ENCODE results near the gene TSPAN18. TPM values are rescaled to one million over a fixed set of nuclear protein-coding genes. Genes with fewer than 3 reads are reported as not detected.

Gene TSPAN18
- total RNA-seq, 4 donors from 2014 or later, result 3.6 to 12.4 (median 8.2) TPM

- TF ChIP-seq POLR2A (IDR thresholded peaks at IDR 0.05), result no peak
- no peak for TF ChIP-seq CTCF (IDR thresholded peaks at IDR 0.05)
- DNase-seq, result no peak
- 87 to 91% methylated on average over 5 of the region's 5 CpGs for WGBS, 2 donors
- no peaks in the 10 kb centered on the region for H3K36me3 ChIP-seq
- peaks cover 0 to 16% of the 10 kb centered on the region in 2 donors for H3K4me1 ChIP-seq
- no peak overlapping the region for H3K27ac ChIP-seq
- no peaks in the 10 kb centered on the region for H3K27me3 ChIP-seq
- no peaks in the 10 kb centered on the region for H3K9me3 ChIP-seq
- intact Hi-C loops (cut with DNase I), result no loop called here
- H3K4me3 ChIP-seq (replicated peaks in 1 of 3), result no peak overlapping the region
Measured at GRCh38 chr11:44747836-44748235, 21.1 kb downstream of the TSPAN18 start.

GRCh38 chr11:44748606-44749005 lies 21.8 kb downstream of the TSPAN18 start:
- no peaks in the 10 kb centered on the region for H3K27me3 ChIP-seq
- peaks cover 5 to 19% of the 10 kb centered on the region in 2 donors for H3K4me1 ChIP-seq
- intact Hi-C loops (cut with DNase I), result no loop called here
- no peak overlapping the region for H3K4me3 ChIP-seq (replicated peaks in 1 of 3)
- H3K27ac ChIP-seq, result no peak overlapping the region
- WGBS, 2 donors, result 83 to 86% methylated on average over 8 of the region's 8 CpGs
- TF ChIP-seq CTCF (IDR thresholded peaks at IDR 0.05) (no peak), POLR2A (IDR thresholded peaks at IDR 0.05) (no peak)
- H3K9me3 ChIP-seq, result no peaks in the 10 kb centered on the region
- no peak for DNase-seq
- H3K36me3 ChIP-seq, result no peaks in the 10 kb centered on the region

GRCh38 chr11:44749189-44749588 lies 22.4 kb downstream of the TSPAN18 start:
- peaks cover 10 to 21% of the 10 kb centered on the region in 2 donors for H3K4me1 ChIP-seq
- H3K27ac ChIP-seq, result no peak overlapping the region

GRCh38 chr11:44750551-44751465 lies 24.0 kb downstream of the TSPAN18 start:
- no peaks in the 10 kb centered on the region for H3K9me3 ChIP-seq
- H3K4me3 ChIP-seq (replicated peaks in 1 of 3), result no peak overlapping the region
- H3K27ac ChIP-seq, result no peak overlapping the region
- H3K36me3 ChIP-seq, result no peaks in the 10 kb centered on the region
- H3K4me1 ChIP-seq, result peaks cover 10 to 37% of the 10 kb centered on the region in 2 donors
- no peaks in the 10 kb centered on the region for H3K27me3 ChIP-seq
- DNase-seq, result no peak
- TF ChIP-seq POLR2A (IDR thresholded peaks at IDR 0.05) (no peak), CTCF (IDR thresholded peaks at IDR 0.05) (no peak)
- intact Hi-C loops (cut with DNase I), result no loop called here
- 83 to 86% methylated on average over 7 of the region's 7 CpGs for WGBS, 2 donors

More at GRCh38 chr11:44749189-44749588, 22.4 kb downstream of the TSPAN18 start:
- Histone ChIP-seq H3K4me3 (replicated peaks in 1 of 3) (no peak overlapping the region), H3K9me3 (no peaks in the 10 kb centered on the region), H3K36me3 (no peaks in the 10 kb centered on the region), H3K27me3 (no peaks in the 10 kb centered on the region)
- TF ChIP-seq CTCF (IDR thresholded peaks at IDR 0.05), result no peak
- TF ChIP-seq POLR2A (IDR thresholded peaks at IDR 0.05), result no peak
- intact Hi-C loops (cut with DNase I), result no loop called here
- 98 to 100% methylated on average over 2 of the region's 2 CpGs for WGBS, 2 donors
- DNase-seq, result no peak

- Histone ChIP-seq H3K9me3 (no peaks in the 10 kb centered on the region), H3K4me1 (peaks cover 10 to 36% of the 10 kb centered on the region in 2 donors), H3K4me3 (replicated peaks in 1 of 3) (no peak overlapping the region), H3K27me3 (no peaks in the 10 kb centered on the region), H3K36me3 (no peaks in the 10 kb centered on the region), H3K27ac (no peak overlapping the region)
- DNase-seq, result no peak
- intact Hi-C loops (cut with DNase I), result no loop called here
- WGBS, 2 donors, result 88 to 95% methylated on average over 2 of the region's 2 CpGs
- TF ChIP-seq CTCF (IDR thresholded peaks at IDR 0.05) (no peak), POLR2A (IDR thresholded peaks at IDR 0.05) (no peak)
Measured at GRCh38 chr11:44752300-44752699, 25.5 kb downstream of the TSPAN18 start.

Data from thyroid gland (tissue), 4 donors.